OCI-LY7 (cell line): ENCODE measurements around the gene SRXN1. TPM values are rescaled to one million over a fixed set of nuclear protein-coding genes. Genes with fewer than 3 reads are reported as not detected.

Experiments
- BruUV-seq: library from RNA; stranded (reverse); fragments of 400-500 nt; replicated peaks from 2 replicates; lab custom pipeline; 2021; lab: Mats Ljungman, UMichigan
- CTCF ChIA-PET: fragments of 300-600 bp; sonication (Branson Sonifier 250); formaldehyde crosslinking; loops from one replicate; lab custom pipeline; 2022; ENCODE audit warnings: antibody characterized with exemption; ENCODE audit not compliant: unreplicated experiment; lab: Charles Lee
- POLR2A ChIA-PET: fragments of 300-600 bp; sonication (Branson Sonifier 250); formaldehyde crosslinking; loops from one replicate; lab custom pipeline; 2022; ENCODE audit warnings: antibody characterized with exemption; lab: Charles Lee
- DNase-seq: peaks from one replicate; pipeline ENCODE4 v3.0.0-alpha.2; 2015; ENCODE audit warnings: low spot score
- H2AFZ ChIP-seq: fragments of 200-600 bp; sonication (generic), shearing (Covaris generic); 2 replicates; pipeline ENCODE4 v1.6.1; 2014; ENCODE audit warnings: mild to moderate bottlenecking, antibody characterized with exemption, low read length, moderate library complexity
- H3K27ac ChIP-seq: fragments of 200-600 bp; sonication (generic); 2 replicates; pipeline ENCODE4 v1.5.1; 2014; ENCODE audit warnings: mixed run types, low read depth, mild to moderate bottlenecking, moderate library complexity, low read length, inconsistent platforms; ENCODE audit not compliant: poor library complexity, severe bottlenecking
- H3K36me3 ChIP-seq: fragments of 200-600 bp; sonication (generic); 2 replicates; pipeline ENCODE4 v1.6.1; 2014; ENCODE audit warnings: mild to moderate bottlenecking, antibody characterized with exemption, low read length, moderate library complexity, mixed read lengths; ENCODE audit not compliant: insufficient read depth
- H3K4me1 ChIP-seq: fragments of 200-600 bp; sonication (generic); 2 replicates; pipeline ENCODE4 v1.5.1; 2014; ENCODE audit warnings: mild to moderate bottlenecking, low read length; ENCODE audit not compliant: insufficient read depth, poor library complexity, severe bottlenecking
- H3K4me2 ChIP-seq: fragments of 200-600 bp; sonication (generic); 2 replicates; pipeline ENCODE4 v1.6.1; 2014; ENCODE audit warnings: mild to moderate bottlenecking, low read length
- H3K4me3 ChIP-seq: fragments of 200-600 bp; sonication (generic); 2 replicates; pipeline ENCODE4 v1.5.1; 2014; ENCODE audit warnings: mild to moderate bottlenecking, low read depth, low read length; ENCODE audit not compliant: poor library complexity, severe bottlenecking
- H3K79me2 ChIP-seq: fragments of 200-600 bp; sonication (generic); 2 replicates; pipeline ENCODE4 v1.6.1; 2016; ENCODE audit warnings: low read depth, mild to moderate bottlenecking, low read length, moderate library complexity, mixed read lengths; ENCODE audit not compliant: insufficient read depth
- H3K9me2 ChIP-seq: fragments of 200-600 bp; sonication (generic); 2 replicates; pipeline ENCODE4 v1.6.1; 2016; ENCODE audit warnings: mild to moderate bottlenecking, low read length, mixed read lengths; ENCODE audit not compliant: insufficient read depth
- H3K9me3 ChIP-seq: fragments of 200-600 bp; sonication (generic); 2 replicates; pipeline ENCODE4 v1.6.1; 2014; ENCODE audit warnings: mild to moderate bottlenecking, mixed run types, low read length, mixed read lengths
- H4K20me1 ChIP-seq: fragments of 200-600 bp; sonication (generic); 2 replicates; pipeline ENCODE4 v1.6.1; 2014; ENCODE audit warnings: mild to moderate bottlenecking, antibody characterized with exemption, low read length, moderate library complexity, mixed read lengths; ENCODE audit not compliant: insufficient read depth
- CTCF ChIP-seq: fragments of 200-600 bp; sonication (generic); conservative IDR thresholded peaks from 2 replicates; pipeline ENCODE4 v1.5.1; 2014; ENCODE audit warnings: mild to moderate bottlenecking, antibody characterized with exemption, low read length, moderate library complexity, mixed read lengths
- EZH2phosphoT487 ChIP-seq: fragments of 200-600 bp; sonication (generic); IDR thresholded peaks from 2 replicates; pipeline ENCODE4 v1.6.1; 2018; ENCODE audit warnings: low read depth, borderline replicate concordance, mild to moderate bottlenecking, mixed run types, antibody characterized with exemption, low read length, moderate library complexity, mixed read lengths
- intact Hi-C: fragments of 100-400 bp; cut with micrococcal nuclease; formaldehyde crosslinking; loops from one replicate; pipeline ENCODE4 v1.10.0; 2022; ENCODE audit not compliant: unreplicated experiment
- total RNA-seq, 2 experiments: library from RNA; depleted of rRNA in 1 of 2; stranded (reverse); fragments of >200 nt in 1 of 2; shearing (Covaris generic) in 1 of 2; gene quantifications; 2 replicates each; pipeline ENCODE4 v1.2.3, GENCODE V29; 2014 to 2022

SRXN1 gene
- total RNA-seq, 2 experiments from 2014 or later = 18.6 to 19.8 TPM

- Histone ChIP-seq H3K9me2 (no peaks in the 10 kb centered on the region), H2AFZ (no peak overlapping the region), H3K79me2 (no peaks in the 10 kb centered on the region), H3K9me3 (no peaks in the 10 kb centered on the region), H3K4me1 (no peaks in the 10 kb centered on the region), H4K20me1 (no peaks in the 10 kb centered on the region), H3K4me2 (no peak overlapping the region), H3K27ac (no peak overlapping the region), H3K4me3 (no peak overlapping the region), H3K36me3 (no peaks in the 10 kb centered on the region)
- TF ChIP-seq CTCF (no peak), EZH2phosphoT487 (no peak)
- BruUV-seq = no TSS peak
- DNase-seq = no peak
- ChIA-PET POLR2A (no interaction called here), CTCF (no interaction called here)
- intact Hi-C loops = no loop called here
These were observed 17.1 kb downstream of the SRXN1 start for GRCh38 chr20:635893-636338.

GRCh38 chr20:635028-635892 is 17.7 kb downstream of the SRXN1 start:
- ChIA-PET POLR2A (no interaction called here), CTCF (no interaction called here)
- no peak for DNase-seq
- H3K4me1 ChIP-seq = no peaks in the 10 kb centered on the region
- H4K20me1 ChIP-seq = no peaks in the 10 kb centered on the region
- no peak overlapping the region for H2AFZ ChIP-seq
- H3K27ac ChIP-seq = no peak overlapping the region
- no peak overlapping the region for H3K4me2 ChIP-seq
- no peaks in the 10 kb centered on the region for H3K9me2 ChIP-seq
- no TSS peak for BruUV-seq
- TF ChIP-seq CTCF (no peak), EZH2phosphoT487 (no peak)
- no peaks in the 10 kb centered on the region for H3K36me3 ChIP-seq
- no peaks in the 10 kb centered on the region for H3K9me3 ChIP-seq
- H3K79me2 ChIP-seq = no peaks in the 10 kb centered on the region
- H3K4me3 ChIP-seq = no peak overlapping the region
- intact Hi-C loops = no loop called here
